Stimulated activated naive CD4-positive, alpha-beta T cell (primary cell): ENCODE measurements around the gene PRKCD.
"Not testable (repeated sequence)": the region's sequence is repeated elsewhere in the genome, so short reads cannot be mapped to it uniquely, and the experiment has no call there.

Source experiments
- DNase-seq, 6 experiments: peaks; one replicate each; lab custom pipeline; 2025; lab: John Stamatoyannopoulos, UW

PRKCD gene

GRCh38 chr3:53139906-53140846 is 20.8 kb upstream of the PRKCD start:
- DNase-seq: no peak

- no peak for DNase-seq
These were observed 19.9 kb upstream of the PRKCD start for GRCh38 chr3:53140847-53141845.

DNA sequence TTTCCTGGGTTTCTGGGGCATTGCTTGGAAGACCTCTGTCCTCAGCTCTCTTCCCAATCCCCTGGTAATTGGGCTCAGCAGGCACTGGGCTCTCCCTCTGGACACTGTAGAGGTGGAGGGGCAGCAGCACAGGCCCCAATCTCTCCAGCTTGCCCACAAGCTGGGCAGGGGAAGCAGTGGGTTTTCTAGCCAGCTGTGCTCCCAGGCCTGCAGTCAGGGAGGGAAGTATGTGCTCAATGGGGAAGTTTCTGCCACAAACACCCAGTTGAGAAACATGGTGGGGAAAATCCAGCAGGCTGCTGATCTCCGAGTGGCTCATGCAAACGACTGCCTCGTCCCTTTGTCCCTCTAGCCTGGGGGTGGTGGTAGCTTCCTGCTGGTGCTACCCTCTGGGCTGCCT is 18.0 kb upstream of the PRKCD start:
- DNase-seq: no peak

DNA sequence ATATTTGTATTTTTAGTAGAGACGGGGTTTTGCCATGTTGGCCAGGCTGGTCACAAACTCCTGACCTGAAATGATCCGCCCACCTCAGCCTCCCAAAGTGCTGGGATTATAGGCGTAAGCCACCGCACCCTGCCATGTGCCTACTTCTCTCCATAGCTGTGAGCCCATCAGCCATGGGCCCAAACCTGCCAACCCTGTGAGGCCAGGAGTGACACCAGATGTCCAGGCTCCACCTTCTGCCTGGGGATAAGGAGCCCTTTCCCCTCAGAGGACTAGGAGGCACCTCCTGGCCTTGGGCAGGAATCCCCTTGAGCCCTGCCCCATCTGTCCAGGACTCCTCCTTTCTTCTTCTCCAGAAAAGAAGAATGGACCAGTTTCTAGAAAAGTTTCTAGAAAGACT is 16.6 kb upstream of the PRKCD start:
- DNase-seq: no peak

DNA sequence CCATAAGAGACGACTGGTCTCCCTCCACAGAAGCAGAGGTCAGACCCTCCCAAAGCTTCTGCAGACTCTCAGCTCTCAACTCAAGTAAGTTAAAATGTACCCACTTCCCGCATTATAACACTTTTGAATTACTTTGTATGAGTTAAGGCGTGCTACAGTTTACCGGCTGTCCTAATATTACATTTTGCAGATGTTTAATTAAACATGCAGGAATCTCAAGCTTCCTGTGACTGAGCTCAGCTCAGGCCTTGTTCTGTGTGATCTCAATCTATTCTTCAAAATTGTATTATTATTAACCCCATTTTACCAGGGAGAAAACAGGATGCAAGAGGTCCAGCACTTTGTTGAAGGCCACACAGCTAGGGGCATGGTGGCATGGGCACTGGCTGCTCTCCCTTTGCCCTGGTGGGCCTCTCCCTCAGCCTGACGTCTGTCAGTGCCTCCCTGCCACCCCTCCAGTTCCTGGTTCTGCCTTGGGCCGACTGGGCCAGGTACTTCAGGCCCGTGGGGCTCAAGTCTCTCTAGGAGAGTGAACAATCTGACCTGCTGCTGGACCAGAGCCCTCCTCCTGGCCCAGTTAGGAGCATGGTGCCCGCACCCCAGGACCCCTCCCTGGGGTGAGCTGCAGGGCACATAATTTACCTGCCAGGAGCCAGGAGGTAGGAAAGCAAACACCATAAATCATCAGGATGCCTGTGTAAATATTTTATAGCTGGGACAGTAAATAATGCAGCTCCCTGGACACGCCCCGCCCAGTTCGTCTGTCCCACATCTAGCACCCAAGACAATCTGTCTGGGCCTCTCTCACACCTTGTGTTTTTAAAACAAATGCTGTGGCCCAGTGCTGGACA is 15.9 kb upstream of the PRKCD start:
- no peak for DNase-seq

DNA sequence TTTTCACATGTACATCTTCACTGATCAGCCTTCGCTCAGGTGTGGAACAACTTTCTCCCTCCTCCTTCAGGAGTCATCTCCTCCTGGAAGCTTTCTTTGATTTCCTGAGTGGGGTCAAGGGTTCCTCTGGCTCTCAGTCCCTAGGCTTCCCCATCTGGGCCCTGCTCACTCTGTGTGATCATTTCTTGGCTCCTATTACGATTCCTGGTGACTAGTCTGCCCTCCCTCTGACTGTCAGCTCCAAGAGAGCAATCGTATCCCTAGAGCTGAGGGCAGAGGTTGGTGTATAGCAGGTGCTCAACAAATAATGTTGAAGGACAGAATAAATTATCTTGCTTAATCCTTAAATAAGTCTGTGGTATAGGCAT is 15.3 kb upstream of the PRKCD start:
- no peak for DNase-seq

DNA sequence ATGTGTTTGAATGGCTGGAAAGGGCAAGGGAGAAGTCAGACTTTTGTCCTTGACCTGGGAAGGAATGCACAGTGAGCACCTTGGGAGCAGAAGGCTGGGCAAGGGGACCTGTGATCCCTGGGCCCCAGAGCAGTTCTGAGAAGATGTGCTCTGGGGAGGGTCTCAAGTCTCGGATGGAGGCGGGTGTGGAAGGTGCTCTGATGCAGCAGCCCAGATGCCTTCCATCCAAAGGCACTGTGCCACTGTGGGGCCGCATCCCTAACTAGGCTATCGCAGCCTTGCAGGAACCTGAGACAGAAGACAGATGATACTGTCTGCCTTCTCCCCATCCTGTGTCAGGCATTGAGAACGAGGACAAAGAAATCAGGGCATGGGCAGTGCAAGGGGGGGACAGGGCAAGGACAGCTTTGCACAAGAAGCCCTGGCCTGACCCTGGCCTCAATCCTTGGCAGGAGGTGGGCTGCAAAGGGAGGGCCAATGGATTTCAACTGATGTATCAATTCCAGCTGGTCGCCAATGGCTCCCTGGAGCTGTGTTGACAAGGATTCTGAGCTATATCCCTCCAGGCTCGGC is 14.6 kb upstream of the PRKCD start:
- DNase-seq: no peak

DNA sequence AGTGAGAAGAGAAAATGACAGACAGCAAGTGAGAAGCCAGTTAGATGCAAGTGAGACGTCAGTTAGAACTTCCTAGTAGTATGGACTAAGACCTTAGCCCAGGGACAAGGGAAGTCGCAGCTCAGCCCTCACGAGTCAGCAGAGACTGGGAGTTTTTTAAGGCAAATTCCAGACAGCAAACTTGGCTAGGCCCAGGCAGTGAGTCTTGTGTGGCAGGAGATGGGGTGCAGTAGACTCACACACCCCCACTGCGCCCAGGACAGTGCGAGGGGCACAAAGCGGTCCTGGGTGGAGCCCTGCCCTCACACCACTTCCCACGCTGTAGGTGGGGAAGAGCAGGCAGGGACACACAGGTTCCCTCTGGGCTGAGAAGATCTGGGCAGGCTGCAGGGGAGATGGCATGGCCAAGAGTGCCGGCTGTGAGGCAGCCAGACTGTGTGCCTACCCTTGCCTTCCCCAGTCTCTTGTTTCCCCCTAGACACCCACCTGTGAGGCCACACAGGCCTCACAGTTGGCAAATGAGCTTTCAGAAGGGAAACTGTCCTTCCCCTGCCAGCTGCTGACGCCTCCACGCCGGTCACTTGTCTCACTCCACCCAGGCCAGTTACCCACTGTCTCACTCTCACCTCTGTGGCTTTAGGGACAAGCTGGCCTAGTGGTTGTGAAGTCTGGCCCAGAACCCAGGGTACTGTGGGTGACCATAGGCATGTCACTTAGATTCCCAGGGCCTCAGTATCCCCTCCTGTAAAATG is 13.7 kb upstream of the PRKCD start:
- DNase-seq: no peak

GRCh38 chr3:53147903-53148400 is 13.1 kb upstream of the PRKCD start:
- DNase-seq: no peak

DNA sequence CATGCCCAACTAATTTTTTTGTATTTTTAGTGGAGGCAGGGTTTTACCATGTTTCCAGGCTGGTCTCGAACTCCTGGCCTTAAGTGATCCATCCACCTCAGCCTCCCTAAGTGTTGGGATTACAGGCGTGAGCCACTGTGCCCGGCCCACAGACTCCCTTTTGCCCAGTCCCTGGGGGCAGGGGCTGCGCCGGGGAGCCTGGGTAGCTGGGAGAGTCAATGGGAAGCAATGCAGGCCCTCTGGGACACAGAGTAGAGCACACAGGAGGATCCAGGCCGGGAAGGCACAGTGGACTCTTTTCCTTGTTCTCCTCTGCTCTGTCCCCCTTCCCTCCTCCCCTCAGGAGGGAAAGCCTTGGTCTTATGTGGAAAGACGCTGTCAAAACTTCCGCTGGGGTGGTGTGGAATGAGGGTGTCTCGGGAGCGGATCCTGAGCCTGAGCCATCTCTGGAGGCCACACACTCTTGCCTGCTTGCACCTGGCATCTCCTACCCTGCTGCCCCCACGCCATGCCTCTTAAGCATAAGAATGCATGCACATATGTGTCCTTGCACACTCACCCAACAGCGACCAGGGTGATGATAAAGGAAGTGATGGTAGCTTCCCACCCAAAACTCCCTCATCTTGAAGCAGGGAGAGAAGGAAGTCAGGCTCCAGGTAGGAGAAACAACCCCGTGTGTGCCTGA is 11.9 kb upstream of the PRKCD start:
- DNase-seq: no peak

- DNase-seq: no peak
These were observed 11.3 kb upstream of the PRKCD start for GRCh38 chr3:53149699-53150098.

- no peak for DNase-seq
These were observed 10.5 kb upstream of the PRKCD start for GRCh38 chr3:53150247-53151085.

- not testable (repeated sequence) for DNase-seq
These were observed 9.9 kb upstream of the PRKCD start for GRCh38 chr3:53151086-53151438.

GRCh38 chr3:53151465-53151864 is 9.5 kb upstream of the PRKCD start:
- no peak for DNase-seq

- DNase-seq: no peak
These were observed 8.9 kb upstream of the PRKCD start for GRCh38 chr3:53151870-53152660.

GRCh38 chr3:53153264-53153823 is 7.7 kb upstream of the PRKCD start:
- no peak for DNase-seq

DNA sequence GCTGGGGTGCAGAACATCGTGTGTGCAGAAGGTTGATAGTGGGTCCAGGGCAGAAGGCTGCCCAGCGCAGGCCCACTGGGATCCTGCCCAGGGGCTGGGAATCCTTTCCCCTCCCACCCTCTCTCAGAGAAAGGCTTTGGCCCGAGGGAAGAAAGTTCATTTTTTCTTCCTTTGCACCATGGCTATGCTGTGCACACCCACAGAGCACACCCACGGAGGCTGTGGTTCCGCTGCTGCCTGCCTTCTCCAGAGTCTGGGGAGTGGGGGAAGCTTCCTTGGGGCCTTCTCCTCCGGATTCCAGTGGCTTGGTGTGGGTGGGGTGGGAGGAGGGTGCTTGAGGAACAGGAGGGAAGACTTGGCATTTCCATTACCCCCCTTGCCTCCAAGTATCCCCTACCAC is 7.0 kb upstream of the PRKCD start:
- no peak for DNase-seq

DNA sequence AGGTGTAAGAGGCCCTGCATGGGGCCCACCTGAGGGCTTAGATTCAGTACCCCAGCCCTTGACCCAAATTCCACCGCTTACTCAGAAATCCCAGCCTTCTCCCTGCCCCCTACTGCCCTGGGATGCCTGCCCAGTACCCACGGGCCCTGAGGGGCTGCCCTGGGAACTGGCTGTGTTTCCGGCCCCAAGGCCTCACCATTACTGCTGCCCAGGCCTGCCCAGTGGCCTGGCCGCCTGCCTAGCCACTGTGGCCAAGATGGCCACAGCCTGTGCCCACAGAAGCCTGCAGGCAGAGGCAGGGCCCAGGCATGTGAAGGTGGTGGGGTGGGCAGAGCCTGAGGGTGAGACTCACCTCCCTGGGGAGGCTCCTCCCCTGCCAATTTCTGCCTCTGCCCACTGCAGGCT is 6.1 kb upstream of the PRKCD start:
- DNase-seq: no peak
